ENCODE data around the gene ZNF669. TPM values are rescaled to one million over a fixed set of nuclear protein-coding genes. Genes with fewer than 3 reads are reported as not detected.

Gene ZNF669
- polyA plus RNA-seq, 1 of the 3 experiments (the other 2 are of a cell fraction) = 3.3 TPM

- H3K4me3 ChIP-seq (ENCODE audit: low read depth in 2 of 2, low read length in 1 of 2) = no peak overlapping the region
- H3K36me3 ChIP-seq (replicated peaks in 1 of 2; ENCODE audit: control insufficient read depth in 1 of 2, insufficient read depth in 2 of 2, low read length in 1 of 2) = no peaks in the 10 kb centered on the region
- no peak overlapping the region for H3K27ac ChIP-seq (ENCODE audit: low read depth in 2 of 2, low read length in 1 of 2)
- H3K4me2 ChIP-seq = no peak overlapping the region
- TF ChIP-seq USF1 (IDR thresholded peaks at IDR 0.05; ENCODE audit: borderline replicate concordance, low read depth) (no peak), MEF2A (IDR thresholded peaks at IDR 0.05; ENCODE audit: borderline replicate concordance, low read depth) (no peak), RCOR1 (IDR thresholded peaks at IDR 0.05; ENCODE audit: low read length) (no peak)
- WGBS (ENCODE audit: low lambda C conversion rate) = 55% methylated on average over 6 of the region's 7 CpGs
- H3K9ac ChIP-seq = no peak overlapping the region
- H3K9me2 ChIP-seq = no peaks in the 10 kb centered on the region
- H2AFZ ChIP-seq (ENCODE audit: low read depth) = no peak overlapping the region
- no peaks in the 10 kb centered on the region for H3K27me3 ChIP-seq (ENCODE audit: insufficient read depth)
- peaks cover 9% of the 10 kb centered on the region for H3F3A ChIP-seq (replicated peaks; ENCODE audit: insufficient read depth)
- ChIA-PET CTCF (no interaction called here), POLR2A (no interaction called here)
- H4K20me1 ChIP-seq (ENCODE audit: insufficient read depth) = no peaks in the 10 kb centered on the region
- H3K79me2 ChIP-seq (ENCODE audit: insufficient read depth) = no peaks in the 10 kb centered on the region
- H3K4me1 ChIP-seq (ENCODE audit: control insufficient read depth in 1 of 2, insufficient read depth in 2 of 2, low read depth in 1 of 2, low read length in 1 of 2) = peaks cover 0 to 22% of the 10 kb centered on the region in 2 experiments; a peak in 1 of 4 replicates
- H3K9me3 ChIP-seq = no peaks in the 10 kb centered on the region
- DNase-seq = no peak
Measured at GRCh38 chr1:247115141-247115510, 11.0 kb upstream of the ZNF669 start.

- POLR2A ChIA-PET = no interaction called here
- TF ChIP-seq FOSL2 (IDR thresholded peaks at IDR 0.05; ENCODE audit: borderline replicate concordance, low read depth) = no peak
- no peak for TF ChIP-seq CHD2 (IDR thresholded peaks at IDR 0.05; ENCODE audit: low read length, partially characterized antibody)
- no peak for TF ChIP-seq MEF2A (IDR thresholded peaks at IDR 0.05; ENCODE audit: borderline replicate concordance, low read depth)
- TF ChIP-seq YY1 (IDR thresholded peaks at IDR 0.05; ENCODE audit: low read depth) = no peak
- TF ChIP-seq ZBTB33 (IDR thresholded peaks at IDR 0.05; ENCODE audit: borderline replicate concordance, low read depth) = no peak
- TF ChIP-seq SMC3 (IDR thresholded peaks at IDR 0.05; ENCODE audit: low read depth, low read length) = no peak
- no peak for TF ChIP-seq TAF1 (IDR thresholded peaks at IDR 0.05; ENCODE audit: borderline replicate concordance, low read depth, low read length)
- TF ChIP-seq GATA2 (CRISPR knock-in tag; IDR thresholded peaks at IDR 0.05) = no peak
- no peak for TF ChIP-seq EZH2phosphoT487 (IDR thresholded peaks at IDR 0.05; ENCODE audit: borderline replicate concordance, low read depth)
- CTCF ChIA-PET = no interaction called here
Measured at GRCh38 chr1:247114351-247115140, 10.4 kb upstream of the ZNF669 start.

More at GRCh38 chr1:247114351-247115140, 10.4 kb upstream of the ZNF669 start:
- DNase-seq = peak; percentile 19
- Histone ChIP-seq H2AFZ (ENCODE audit: low read depth) (no peak overlapping the region), H3K9me2 (no peaks in the 10 kb centered on the region), H3K9me3 (no peaks in the 10 kb centered on the region), H3K4me1 (ENCODE audit: control insufficient read depth in 1 of 2, insufficient read depth in 2 of 2, low read depth in 1 of 2, low read length in 1 of 2) (peaks cover 0 to 22% of the 10 kb centered on the region in 2 experiments; a peak in 1 of 4 replicates), H3K4me2 (no peak overlapping the region), H3K27me3 (ENCODE audit: insufficient read depth) (no peaks in the 10 kb centered on the region), H3K79me2 (ENCODE audit: insufficient read depth) (no peaks in the 10 kb centered on the region), H3K36me3 (replicated peaks in 1 of 2; ENCODE audit: control insufficient read depth in 1 of 2, insufficient read depth in 2 of 2, low read length in 1 of 2) (no peaks in the 10 kb centered on the region), H3K9ac (no peak overlapping the region), H3F3A (replicated peaks; ENCODE audit: insufficient read depth) (peaks cover 9% of the 10 kb centered on the region), H3K27ac (ENCODE audit: low read depth in 2 of 2, low read length in 1 of 2) (no peak overlapping the region), H3K4me3 (ENCODE audit: low read depth in 2 of 2, low read length in 1 of 2) (no peak overlapping the region), H4K20me1 (ENCODE audit: insufficient read depth) (no peaks in the 10 kb centered on the region)
- WGBS (ENCODE audit: low lambda C conversion rate) = 77% methylated on average over 12 of the region's 13 CpGs

Data from SK-N-SH (cell line).